SH-SY5Y (cell line): ENCODE measurements around the gene MPC1.

ENCODE experiments used
- GATA2 ChIP-seq: IDR thresholded peaks from 2 replicates; pipeline ENCODE4 v1.6.1; 2011; ENCODE audit warnings: mild to moderate bottlenecking, low read depth, low read length
- GATA3 ChIP-seq: IDR thresholded peaks from 2 replicates; pipeline ENCODE4 v1.6.1; 2011; ENCODE audit warnings: low read depth, mild to moderate bottlenecking, low read length, moderate library complexity

DNA sequence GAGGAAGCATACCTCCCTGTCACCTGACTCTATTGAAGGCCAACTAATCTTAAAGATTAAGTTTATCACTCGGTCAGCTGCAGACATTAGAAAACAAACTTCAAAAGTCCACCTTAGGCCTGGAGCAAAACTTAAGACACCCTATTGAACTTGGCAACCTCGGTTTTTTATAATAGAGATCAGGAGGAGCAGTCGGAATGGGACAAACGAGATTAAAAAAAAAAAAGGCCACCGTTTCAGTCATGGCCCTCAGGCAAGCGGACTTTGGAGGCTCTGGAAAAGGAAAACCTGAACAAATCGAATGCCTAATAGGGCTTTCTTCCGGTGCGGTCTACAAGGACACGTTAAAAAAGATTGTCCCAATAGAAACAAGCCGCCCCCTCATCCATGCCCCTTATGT lies 67.3 kb downstream of the MPC1 start:
- TF ChIP-seq GATA3, result no peak
- TF ChIP-seq GATA2, result no peak
